ENCODE results near the gene MGAM2. TPM values are rescaled to one million over a fixed set of nuclear protein-coding genes. Genes with fewer than 3 reads are reported as not detected.

MGAM2 gene
- total and polyA plus RNA-seq, 2 of the 13 experiments (the other 11 are each of a cell fraction or from before 2014, with no cell fraction given) = 0.29 TPM; not detected in 1

- no peak for TF ChIP-seq PATZ1 (CRISPR knock-in tag; IDR thresholded peaks at IDR 0.05)
- TF ChIP-seq ZNF784 (CRISPR knock-in tag; IDR thresholded peaks at IDR 0.05; ENCODE audit: borderline replicate concordance) = no peak
- no peak for TF ChIP-seq MED1 (CRISPR knock-in tag; IDR thresholded peaks at IDR 0.05)
- no peak for TF ChIP-seq ZNF703 (CRISPR knock-in tag; IDR thresholded peaks at IDR 0.05; ENCODE audit: borderline replicate concordance)
- no peak for TF ChIP-seq ZNF768 (CRISPR knock-in tag; IDR thresholded peaks at IDR 0.05)
- no peak for TF ChIP-seq BCLAF1 (IDR thresholded peaks at IDR 0.05)
- peak; percentile 72 for TF ChIP-seq MAFF (IDR thresholded peaks at IDR 0.05; ENCODE audit: low read depth, low read length)
Observed at GRCh38 chr7:142085428-142085827, 26.1 kb upstream of the MGAM2 start (continued).
